HepG2 (cell line): ENCODE results near the gene SYVN1. TPM values are rescaled to one million over a fixed set of nuclear protein-coding genes. Genes with fewer than 3 reads are reported as not detected.

Experiments used
- ATF7 ChIP-seq, 2 experiments: fragments of 450-650 bp in 1 of 2; sonication (generic) in 1 of 2; formaldehyde crosslinking in 1 of 2; IDR thresholded peaks; 2 replicates each; pipeline versions ENCODE4 v1.4.0 to v1.6.1; 2016 to 2020; ENCODE audit warnings: antibody characterized with exemption in 1 of 2, mild to moderate bottlenecking in 1 of 2, missing genetic modification reagents in 1 of 2
- CBX2 ChIP-seq, 2 experiments: fragments of 200-600 bp in 1 of 2; sonication (generic); formaldehyde crosslinking in 1 of 2; IDR thresholded peaks; 2 replicates each; pipeline versions ENCODE4 v1.7.0 to v1.8.1; 2018 to 2022; ENCODE audit warnings: low read depth in 2 of 2, low read length in 1 of 2, mild to moderate bottlenecking in 1 of 2, missing genetic modification reagents in 1 of 2
- E2F1 ChIP-seq: sonication (generic); formaldehyde crosslinking; IDR thresholded peaks from 2 replicates; pipeline ENCODE4 v1.5.0; 2020; ENCODE audit warnings: missing genetic modification reagents
- ETV6 ChIP-seq: sonication (generic); formaldehyde crosslinking; conservative IDR thresholded peaks from 2 replicates; pipeline ENCODE4 v1.4.0; 2020; ENCODE audit warnings: missing genetic modification reagents
- MBNL3 ChIP-seq: fragments of 250-450 bp; sonication (Bioruptor Pico); conservative IDR thresholded peaks from 2 replicates; pipeline ENCODE4 v1.8.0; 2022; ENCODE audit warnings: mild to moderate bottlenecking, inconsistent platforms
- PHF8 ChIP-seq: sonication (generic); formaldehyde crosslinking; IDR thresholded peaks from 2 replicates; pipeline ENCODE4 v1.5.0; 2020; ENCODE audit warnings: missing genetic modification reagents
- SAFB2 ChIP-seq: sonication (generic); formaldehyde crosslinking; IDR thresholded peaks from 2 replicates; pipeline ENCODE4 v1.5.1; 2020; ENCODE audit warnings: missing genetic modification reagents, low read depth, mild to moderate bottlenecking, borderline replicate concordance
- SIX4 ChIP-seq: sonication (generic); formaldehyde crosslinking; IDR thresholded peaks from 2 replicates; pipeline ENCODE4 v1.4.0; 2020; ENCODE audit warnings: missing genetic modification reagents
- SKI ChIP-seq: fragments of 450-650 bp; IDR thresholded peaks from one replicate; pipeline ENCODE4 v1.6.1; 2018; ENCODE audit warnings: mild to moderate bottlenecking; ENCODE audit not compliant: partially characterized antibody
- SMARCC2 ChIP-seq: fragments of 450-650 bp; IDR thresholded peaks from 2 replicates; pipeline ENCODE4 v1.6.1; 2017; ENCODE audit warnings: antibody characterized with exemption, mild to moderate bottlenecking
- ZNF292 ChIP-seq: sonication (generic); formaldehyde crosslinking; IDR thresholded peaks from 2 replicates; pipeline ENCODE4 v1.8.1; 2022; ENCODE audit warnings: mild to moderate bottlenecking, low read depth, missing genetic modification reagents, borderline replicate concordance
- ZNF451 ChIP-seq: sonication (generic); formaldehyde crosslinking; IDR thresholded peaks from 2 replicates; pipeline ENCODE4 v1.5.0; 2020; ENCODE audit warnings: mild to moderate bottlenecking, missing genetic modification reagents
- ZNF749 ChIP-seq: sonication (generic); formaldehyde crosslinking; IDR thresholded peaks from 2 replicates; pipeline ENCODE4 v1.8.0; 2022; ENCODE audit warnings: mild to moderate bottlenecking, missing genetic modification reagents, moderate library complexity, borderline replicate concordance
- ZNF800 ChIP-seq: sonication (generic); formaldehyde crosslinking; IDR thresholded peaks from 2 replicates; pipeline ENCODE4 v1.4.0; 2020; ENCODE audit warnings: missing genetic modification reagents
- ZSCAN21 ChIP-seq: sonication (generic); formaldehyde crosslinking; IDR thresholded peaks from 2 replicates; pipeline ENCODE4 v1.8.0; 2022; ENCODE audit warnings: mild to moderate bottlenecking, missing genetic modification reagents, moderate library complexity, borderline replicate concordance
- polyA plus RNA-seq, 8 experiments: library from polyadenylated mRNA; depleted of rRNA in 3 of 8; stranded (reverse) in 7 of 8; unstranded in 1 of 8; fragments of >200 nt; fragmentation: Illumina TruSeq in 4 of 8; extraction: Trizol in 4 of 8; gene quantifications; 2 replicates each; pipeline versions ENCODE4 v1.2.1 to v1.2.3, GENCODE V29; 2011 to 2016; ENCODE audit warnings: low read depth in 4 of 8, missing spikeins in 1 of 8, mixed read lengths in 1 of 8; ENCODE audit not compliant: insufficient read depth in 1 of 8
- total RNA-seq, 5 experiments: library from RNA; depleted of rRNA; stranded (reverse); fragments of >200 nt; fragmentation: Illumina TruSeq; extraction: Trizol; gene quantifications; 2 replicates each; pipeline ENCODE4 v1.2.3, GENCODE V29; 2016; ENCODE audit warnings: low read depth in 1 of 5
- TF ChIP-seq, protein P1 (sequence below), 2 experiments: fragments of 450-650 bp in 1 of 2; sonication (generic) in 1 of 2; formaldehyde crosslinking in 1 of 2; IDR thresholded peaks; 2 replicates each; pipeline versions ENCODE4 v1.6.1 to v1.8.0; 2016 to 2022; ENCODE audit warnings: antibody characterized with exemption in 1 of 2, mild to moderate bottlenecking in 1 of 2, missing genetic modification reagents in 1 of 2

The SYVN1 gene
- total and polyA plus RNA-seq, 2 of the 13 experiments (the other 11 are each of a cell fraction or from before 2014, with no cell fraction given) = 10.3 to 22.5 TPM

DNA sequence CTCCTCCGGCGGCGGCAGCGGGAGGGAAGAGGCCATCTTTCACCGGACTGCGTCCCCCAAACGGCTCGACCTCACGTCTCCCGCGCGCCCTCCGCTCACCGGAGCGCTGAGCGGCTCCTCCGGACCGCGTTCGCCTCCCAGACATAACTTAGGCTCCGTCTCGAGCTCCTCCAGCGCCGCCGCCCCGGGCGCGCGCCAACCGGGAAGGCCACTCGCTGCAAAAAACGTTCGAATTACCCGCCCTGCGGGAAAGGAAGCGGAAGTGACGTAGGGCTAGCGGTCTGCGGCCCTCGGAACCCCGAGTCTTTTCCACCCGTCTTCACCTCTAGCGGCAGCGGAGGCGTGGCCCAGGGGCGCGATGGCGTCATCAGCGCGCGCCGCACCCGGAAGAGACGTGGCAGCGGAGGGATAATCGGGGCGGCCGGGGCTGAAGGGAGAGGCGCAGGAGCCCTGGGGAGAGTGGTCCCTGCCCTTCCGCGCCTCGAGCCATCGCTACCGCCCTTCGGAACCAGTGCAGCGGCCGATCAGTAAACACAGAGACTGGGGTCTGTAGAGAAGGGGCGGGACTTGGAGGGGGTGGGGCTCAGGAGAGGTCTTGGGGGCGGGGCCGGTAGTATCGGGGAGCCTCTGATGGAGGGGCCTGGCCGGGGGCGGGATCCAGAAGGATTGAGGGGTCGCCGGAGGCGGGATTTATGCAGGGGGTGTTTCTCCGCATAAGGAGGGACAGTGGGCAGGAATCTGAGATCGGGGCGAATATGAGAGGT, 50.3 kb downstream of the SYVN1 start, which contains the start of the genes CDCA5 and ZFPL1 (continued):
- no peak for TF ChIP-seq ZNF800 (CRISPR knock-in tag)
- TF ChIP-seq, protein P1, sequence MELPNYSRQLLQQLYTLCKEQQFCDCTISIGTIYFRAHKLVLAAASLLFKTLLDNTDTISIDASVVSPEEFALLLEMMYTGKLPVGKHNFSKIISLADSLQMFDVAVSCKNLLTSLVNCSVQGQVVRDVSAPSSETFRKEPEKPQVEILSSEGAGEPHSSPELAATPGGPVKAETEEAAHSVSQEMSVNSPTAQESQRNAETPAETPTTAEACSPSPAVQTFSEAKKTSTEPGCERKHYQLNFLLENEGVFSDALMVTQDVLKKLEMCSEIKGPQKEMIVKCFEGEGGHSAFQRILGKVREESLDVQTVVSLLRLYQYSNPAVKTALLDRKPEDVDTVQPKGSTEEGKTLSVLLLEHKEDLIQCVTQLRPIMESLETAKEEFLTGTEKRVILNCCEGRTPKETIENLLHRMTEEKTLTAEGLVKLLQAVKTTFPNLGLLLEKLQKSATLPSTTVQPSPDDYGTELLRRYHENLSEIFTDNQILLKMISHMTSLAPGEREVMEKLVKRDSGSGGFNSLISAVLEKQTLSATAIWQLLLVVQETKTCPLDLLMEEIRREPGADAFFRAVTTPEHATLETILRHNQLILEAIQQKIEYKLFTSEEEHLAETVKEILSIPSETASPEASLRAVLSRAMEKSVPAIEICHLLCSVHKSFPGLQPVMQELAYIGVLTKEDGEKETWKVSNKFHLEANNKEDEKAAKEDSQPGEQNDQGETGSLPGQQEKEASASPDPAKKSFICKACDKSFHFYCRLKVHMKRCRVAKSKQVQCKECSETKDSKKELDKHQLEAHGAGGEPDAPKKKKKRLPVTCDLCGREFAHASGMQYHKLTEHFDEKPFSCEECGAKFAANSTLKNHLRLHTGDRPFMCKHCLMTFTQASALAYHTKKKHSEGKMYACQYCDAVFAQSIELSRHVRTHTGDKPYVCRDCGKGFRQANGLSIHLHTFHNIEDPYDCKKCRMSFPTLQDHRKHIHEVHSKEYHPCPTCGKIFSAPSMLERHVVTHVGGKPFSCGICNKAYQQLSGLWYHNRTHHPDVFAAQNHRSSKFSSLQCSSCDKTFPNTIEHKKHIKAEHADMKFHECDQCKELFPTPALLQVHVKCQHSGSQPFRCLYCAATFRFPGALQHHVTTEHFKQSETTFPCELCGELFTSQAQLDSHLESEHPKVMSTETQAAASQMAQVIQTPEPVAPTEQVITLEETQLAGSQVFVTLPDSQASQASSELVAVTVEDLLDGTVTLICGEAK (IDR thresholded peaks at IDR 0.05) = peak; percentile 83
- TF ChIP-seq, protein P1 (CRISPR knock-in tag; IDR thresholded peaks at IDR 0.05) = peak; percentile 98
- TF ChIP-seq SAFB2 (CRISPR knock-in tag) = no peak
- TF ChIP-seq ZNF749 = 0 out of 2 replicates have a peak, but pooled peaks have one; percentile 65
- peak; percentile 63 for TF ChIP-seq ATF7 (IDR thresholded peaks at IDR 0.05)
- TF ChIP-seq ATF7 (CRISPR knock-in tag; IDR thresholded peaks at IDR 0.05) = no peak
- TF ChIP-seq ZSCAN21 = peak; percentile 85
- TF ChIP-seq ZNF451 = peak; percentile 78; the same call in 1 of the 2 replicates
- no peak for TF ChIP-seq CBX2 (IDR thresholded peaks at IDR 0.05; ENCODE audit: low read depth, low read length)
- no peak for TF ChIP-seq CBX2 (CRISPR knock-in tag; IDR thresholded peaks at IDR 0.05; ENCODE audit: low read depth)
- TF ChIP-seq SKI = no peak
- TF ChIP-seq SIX4 = no peak; the same call in 1 of the 2 replicates
- TF ChIP-seq ETV6 (CRISPR knock-in tag) = peak; percentile 85; the same call in 1 of the 2 replicates
- TF ChIP-seq MBNL3 (CRISPR knock-in tag) = no peak
- TF ChIP-seq PHF8 = peak; percentile 87
- TF ChIP-seq E2F1 (CRISPR knock-in tag) = peak; percentile 95
- no peak for TF ChIP-seq ZNF292 (CRISPR knock-in tag)
- TF ChIP-seq SMARCC2 = no peak
